Spleen (tissue), 11 donors: ENCODE measurements around the gene HSD17B1. TPM values are rescaled to one million over a fixed set of nuclear protein-coding genes. Genes with fewer than 3 reads are reported as not detected.

Experiments
- DNase-seq: peaks from one replicate; pipeline ENCODE4 v3.0.0-alpha.2; 2020
- H3K27ac ChIP-seq, 8 donors: fragments of 200-600 bp; sonication (generic) in 7 of 8; 1 replicate in 4 of 8; 2 replicates in 4 of 8; pipeline versions ENCODE4 v1.5.0 to v1.8.0; 2016 to 2021; ENCODE audit warnings: inconsistent platforms in 4 of 8, mild to moderate bottlenecking in 4 of 8, moderate library complexity in 1 of 8
- H3K27me3 ChIP-seq, 7 donors: fragments of 200-600 bp; sonication (generic) in 6 of 7; replicated peaks in 1 of 7; 1 replicate in 4 of 7; 2 replicates in 3 of 7; pipeline versions ENCODE4 v1.5.0 to v1.8.0; 2016 to 2021; ENCODE audit warnings: inconsistent platforms in 3 of 7, mild to moderate bottlenecking in 1 of 7
- H3K36me3 ChIP-seq, 6 donors: fragments of 200-600 bp; sonication (generic) in 5 of 6; 1 replicate in 4 of 6; 2 replicates in 2 of 6; pipeline versions ENCODE4 v1.5.0 to v1.8.0; 2016 to 2021; ENCODE audit warnings: inconsistent platforms in 2 of 6
- H3K4me1 ChIP-seq, 6 donors: fragments of 200-600 bp; sonication (generic) in 5 of 6; 1 replicate in 3 of 6; 2 replicates in 3 of 6; pipeline versions ENCODE4 v1.5.0 to v1.8.0; 2016 to 2021; ENCODE audit warnings: inconsistent platforms in 3 of 6
- H3K4me3 ChIP-seq, 8 donors: fragments of 200-600 bp; sonication (generic) in 7 of 8; 1 replicate in 4 of 8; 2 replicates in 4 of 8; pipeline versions ENCODE4 v1.5.0 to v1.8.0; 2016 to 2021; ENCODE audit warnings: inconsistent platforms in 4 of 8, mild to moderate bottlenecking in 4 of 8, moderate library complexity in 2 of 8
- H3K9me3 ChIP-seq, 8 donors: fragments of 200-600 bp; sonication (generic) in 7 of 8; 1 replicate in 4 of 8; 2 replicates in 4 of 8; pipeline versions ENCODE4 v1.5.0 to v1.8.0; 2016 to 2021; ENCODE audit warnings: inconsistent platforms in 4 of 8
- CTCF ChIP-seq, 11 experiments: fragments of 200-600 bp in 7 of 11; fragments of 450-650 bp in 4 of 11; sonication (generic) in 4 of 11; IDR thresholded peaks in 8 of 11; conservative IDR thresholded peaks in 3 of 11; 1 replicate in 7 of 11; 2 replicates in 4 of 11; pipeline versions ENCODE4 v1.4.0 to v1.8.0; 2016 to 2021; ENCODE audit warnings: antibody characterized with exemption in 11 of 11, inconsistent platforms in 4 of 11, mild to moderate bottlenecking in 1 of 11
- POLR2A ChIP-seq, 3 donors: fragments of 450-650 bp; IDR thresholded peaks; one replicate each; pipeline ENCODE4 v1.5.1; 2017; ENCODE audit warnings: antibody characterized with exemption in 3 of 3, mild to moderate bottlenecking in 1 of 3
- POLR2AphosphoS5 ChIP-seq, 3 donors: sonication (generic); formaldehyde crosslinking; IDR thresholded peaks; one replicate each; pipeline ENCODE4 v1.5.1; 2017; ENCODE audit warnings: antibody characterized with exemption in 3 of 3
- WGBS, 5 donors: extraction: QIAGEN DNeasy Blood & Tissue Kit in 3 of 5; methylation state at CpG; one replicate each; pipeline versions ENCODE4 v1.1.5 to v1.1.7; 2013 to 2018; 5-methylcytosine and 5-hydroxymethylcytosine counted together
- intact Hi-C: fragments of 100-400 bp; cut with DNase I; formaldehyde crosslinking; loops from one replicate; pipeline ENCODE4 v1.15.0; 2023; ENCODE audit warnings: low total_unique reads
- polyA plus RNA-seq, 3 donors: library from polyadenylated mRNA; stranded (reverse); fragments of 200-250 nt; gene quantifications; one replicate each; pipeline ENCODE4 v1.2.1, GENCODE V29; 2013
- total RNA-seq, 7 donors: library from RNA; depleted of rRNA in 3 of 7; stranded (reverse); fragments of >200 nt in 3 of 7; fragmentation: NEBNext Ultra II Directional in 4 of 7; extraction: Animal tissue kit (Norgen Biotek cat#: 25700) in 4 of 7; gene quantifications; one replicate each; pipeline versions ENCODE4 v1.1.0 to v1.2.1, GENCODE V29; 2016 to 2021
- donor health status: healthy with polysubstance abuse.
- donor health status: DM: no; HTN: no; CAD: no; lungs with moderate emphysema.
- donor health status: DM: no; HTN: no; CAD: no.
- donor health status: Bipolar disorder and iron deficiency.
- donor health status: healthy.
- donor health status: DM: no; HTN: no; CAD: no.
- donor health status: DM: yes; HTN: yes; CAD: no.

Gene HSD17B1
- total and polyA plus RNA-seq, 10 donors, result 0.54 to 5.5 (median 1.3) TPM

DNA sequence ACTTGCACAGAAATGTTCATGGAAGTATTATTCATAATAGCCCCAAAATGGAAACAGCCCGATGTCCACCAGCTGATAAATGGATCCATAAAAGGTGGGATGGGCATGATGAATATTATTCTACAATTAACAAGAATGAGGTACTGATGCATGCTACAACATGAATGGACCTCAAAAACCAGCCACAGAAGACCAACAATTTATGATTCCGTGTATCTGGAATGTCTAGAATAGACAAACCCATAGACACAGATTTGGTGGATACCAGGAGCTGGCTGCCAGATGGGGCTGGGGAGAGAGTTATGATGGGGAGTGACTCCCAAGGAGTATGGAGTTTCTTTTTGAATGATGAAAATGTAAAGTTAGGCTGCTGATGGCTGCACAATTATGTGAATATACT lies 27.5 kb upstream of the HSD17B1 start:
- H3K9me3 ChIP-seq, result no peaks in the 10 kb centered on the region
- H3K27me3 ChIP-seq, result no peaks in the 10 kb centered on the region
- intact Hi-C loops, result no loop called here
- H3K4me3 ChIP-seq, result no peak overlapping the region
- H3K4me1 ChIP-seq, result peaks cover 17 to 88% (median 53%) of the 10 kb centered on the region in 6 donors
- peaks cover 0 to 30% (median 14%) of the 10 kb centered on the region in 6 donors for H3K36me3 ChIP-seq
- 77 to 96% (median 94%) methylated on average over 2 of the region's 2 CpGs for WGBS, 5 donors
- no peak for TF ChIP-seq POLR2A (IDR thresholded peaks at IDR 0.05)
- TF ChIP-seq CTCF (IDR thresholded peaks at IDR 0.05 in 8 of 11, conservative IDR thresholded peaks at IDR 0.05 in 3 of 11), result no peak
- no peak for TF ChIP-seq POLR2AphosphoS5 (IDR thresholded peaks at IDR 0.05)
- H3K27ac ChIP-seq, result peak overlapping the region in 6 of 8 donors; percentile 62 to 78 (median 74)
- DNase-seq, result no peak

DNA sequence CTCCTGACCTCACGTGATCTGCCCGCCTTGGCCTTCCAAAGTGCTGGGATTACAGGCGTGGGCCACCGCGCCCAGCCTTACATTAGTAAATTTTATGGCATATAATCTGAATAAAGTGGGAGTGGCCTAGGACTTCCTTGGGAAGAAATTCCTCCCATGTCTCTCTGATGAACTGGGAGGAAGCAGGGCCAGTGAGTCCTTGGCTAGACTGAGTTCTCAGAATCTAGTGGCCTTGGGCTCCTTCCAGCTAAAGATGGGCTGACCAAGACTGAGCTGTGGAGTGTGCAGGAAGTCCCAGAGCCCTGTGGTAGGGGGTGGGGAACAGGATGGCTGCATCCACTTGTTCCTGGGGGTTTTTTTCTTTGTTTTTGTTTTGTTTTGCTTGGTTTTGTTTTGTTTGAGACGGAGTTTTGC lies 26.7 kb upstream of the HSD17B1 start:
- H3K36me3 ChIP-seq, result peaks cover 0 to 28% (median 13%) of the 10 kb centered on the region in 6 donors
- H3K4me3 ChIP-seq, result no peak overlapping the region
- H3K27me3 ChIP-seq, result no peaks in the 10 kb centered on the region
- TF ChIP-seq POLR2AphosphoS5 (IDR thresholded peaks at IDR 0.05) (peak in 2 of 3 donors; percentile 35 to 47), POLR2A (IDR thresholded peaks at IDR 0.05) (no peak), CTCF (IDR thresholded peaks at IDR 0.05 in 8 of 11, conservative IDR thresholded peaks at IDR 0.05 in 3 of 11) (no peak)
- DNase-seq, result peak; percentile 69
- H3K9me3 ChIP-seq, result no peaks in the 10 kb centered on the region
- 58 to 91% (median 74%) methylated on average over 6 of the region's 6 CpGs for WGBS, 5 donors
- intact Hi-C loops, result no loop called here
- H3K4me1 ChIP-seq, result peaks cover 17 to 88% (median 53%) of the 10 kb centered on the region in 6 donors
- peak overlapping the region in 7 of 8 donors; percentile 62 to 78 (median 73) for H3K27ac ChIP-seq

GRCh38 chr17:42527932-42528331 lies 24.8 kb upstream of the HSD17B1 start:
- intact Hi-C loops, result no loop called here

DNA sequence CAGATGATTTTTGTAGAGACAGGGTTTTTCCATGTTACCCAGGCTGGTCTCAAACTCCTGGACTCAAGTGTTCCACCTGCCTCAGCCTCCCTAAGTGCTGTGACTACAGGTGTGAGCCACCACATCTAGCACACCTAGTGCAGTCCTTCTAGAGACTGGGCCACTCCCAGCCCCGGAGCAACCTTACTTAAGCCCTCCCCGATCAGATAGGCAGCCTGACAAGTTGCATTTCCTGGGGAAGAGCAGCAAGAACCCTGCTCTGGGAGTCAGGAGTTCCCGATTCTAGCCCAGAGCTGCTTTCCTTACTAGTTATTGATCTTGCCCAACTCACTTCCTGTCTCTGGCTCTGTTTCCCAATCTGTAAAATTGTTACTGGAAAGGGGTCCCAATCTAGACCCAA lies 23.7 kb upstream of the HSD17B1 start:
- no peak overlapping the region for H3K4me3 ChIP-seq
- intact Hi-C loops, result no loop called here
- no peaks in the 10 kb centered on the region for H3K36me3 ChIP-seq
- H3K4me1 ChIP-seq, result peaks cover 21 to 85% (median 54%) of the 10 kb centered on the region in 6 donors
- no peaks in the 10 kb centered on the region for H3K27me3 ChIP-seq
- DNase-seq, result no peak
- TF ChIP-seq POLR2A (IDR thresholded peaks at IDR 0.05) (no peak), POLR2AphosphoS5 (IDR thresholded peaks at IDR 0.05) (no peak), CTCF (IDR thresholded peaks at IDR 0.05 in 8 of 11, conservative IDR thresholded peaks at IDR 0.05 in 3 of 11) (no peak)
- peak overlapping the region in 2 of 8 donors; percentile 30 to 84 for H3K27ac ChIP-seq
- no peaks in the 10 kb centered on the region for H3K9me3 ChIP-seq
- WGBS, 5 donors, result 30 to 48% (median 35%) methylated on average over 3 of the region's 3 CpGs

More at GRCh38 chr17:42527932-42528331, 24.8 kb upstream of the HSD17B1 start:
- no peak for TF ChIP-seq POLR2A (IDR thresholded peaks at IDR 0.05)
- Histone ChIP-seq H3K27me3 (no peaks in the 10 kb centered on the region), H3K4me1 (peaks cover 21 to 88% (median 53%) of the 10 kb centered on the region in 6 donors), H3K9me3 (no peaks in the 10 kb centered on the region), H3K27ac (no peak overlapping the region), H3K36me3 (peaks cover 0 to 9% (median 0%) of the 10 kb centered on the region in 6 donors), H3K4me3 (no peak overlapping the region)
- WGBS, 5 donors, result 89 to 98% (median 93%) methylated on average over 6 of the region's 6 CpGs
- no peak for DNase-seq
